HG02938 (cell line): Measurements from ENCODE around the gene COL21A1.

Source experiments
- ATAC-seq: cut with Tn5 transposase; IDR thresholded peaks from one replicate; pipeline ENCODE4 v1.9.1; 2021; ENCODE audit warnings: mild to moderate bottlenecking, moderate library complexity; ENCODE audit not compliant: unreplicated experiment

Gene COL21A1

DNA sequence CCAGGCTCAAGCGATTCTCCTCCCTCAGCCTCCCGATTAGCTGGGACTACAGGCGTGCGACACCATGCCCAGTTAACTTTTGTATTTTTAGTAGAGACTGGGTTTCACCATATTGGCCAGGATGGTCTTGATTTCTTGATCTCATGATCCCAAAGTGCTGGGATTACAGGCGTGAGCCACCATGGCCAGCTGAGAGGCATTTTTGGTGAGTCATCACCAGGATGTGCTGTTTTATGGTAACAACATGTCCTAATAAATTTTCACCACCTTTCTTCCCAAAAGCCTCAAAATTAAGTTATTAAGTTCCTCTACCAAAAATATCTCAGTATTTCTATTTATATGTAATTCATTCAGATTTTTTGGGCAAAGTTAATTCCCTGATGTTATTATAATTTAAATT is 53.5 kb downstream of the COL21A1 start:
- no peak for ATAC-seq

DNA sequence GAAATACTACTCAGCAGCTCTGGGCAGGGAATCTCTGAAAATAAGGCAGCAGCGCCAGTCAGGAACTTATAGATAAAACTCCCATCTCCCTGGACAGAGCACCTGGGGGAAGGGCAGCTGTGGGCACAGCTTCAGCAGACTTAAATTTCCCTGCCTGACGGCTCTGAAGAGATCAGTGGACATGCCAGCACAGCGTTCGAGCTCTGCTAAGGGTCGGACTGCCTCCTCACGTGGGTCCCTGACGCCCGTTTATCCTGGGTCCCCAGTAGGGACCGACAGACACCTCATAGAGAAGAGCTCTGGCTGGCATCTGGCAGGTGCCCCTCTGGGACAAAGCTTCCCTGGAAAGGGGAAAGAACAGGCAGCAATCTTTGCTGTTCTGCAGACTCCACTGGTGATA is 59.0 kb downstream of the COL21A1 start:
- no peak for ATAC-seq

DNA sequence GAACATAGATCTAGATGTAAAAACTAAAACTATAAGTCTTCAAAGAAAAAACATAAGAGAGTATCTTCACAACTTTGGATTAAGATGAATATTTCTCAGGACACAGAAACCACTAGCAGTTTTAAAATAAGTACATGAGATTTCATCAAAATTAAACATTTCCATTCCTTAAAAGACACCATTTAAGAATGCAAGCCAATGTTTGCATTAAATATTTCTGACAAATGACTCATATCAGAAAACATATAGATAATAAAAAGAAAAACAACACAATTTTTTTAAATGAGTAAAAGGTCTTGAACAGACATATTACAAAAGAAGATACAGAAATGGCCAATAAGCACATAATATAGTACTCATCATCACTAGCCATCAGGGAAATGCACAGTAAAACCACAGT is 59.7 kb downstream of the COL21A1 start:
- ATAC-seq = no peak

DNA sequence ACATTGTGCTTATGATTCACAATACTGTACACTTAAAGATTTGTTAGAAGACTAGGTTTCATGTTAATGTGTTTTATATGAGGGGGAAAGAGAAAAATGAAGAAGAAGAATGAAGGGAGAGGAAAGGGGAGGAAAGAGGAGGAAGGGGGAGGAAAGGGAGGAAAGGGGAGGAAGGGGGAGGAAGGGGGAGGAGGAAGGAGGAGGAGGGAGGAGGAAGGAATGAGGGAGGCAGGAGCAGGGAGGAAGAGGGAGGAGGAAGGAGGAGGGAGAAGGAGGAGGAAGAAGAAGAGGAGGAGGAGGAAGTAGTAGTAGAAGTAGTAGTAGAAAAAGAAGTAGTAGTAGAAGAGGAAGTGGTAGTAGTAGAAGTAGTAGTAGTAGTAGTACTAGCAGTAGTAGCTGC is 70.6 kb downstream of the COL21A1 start:
- ATAC-seq = no peak

DNA sequence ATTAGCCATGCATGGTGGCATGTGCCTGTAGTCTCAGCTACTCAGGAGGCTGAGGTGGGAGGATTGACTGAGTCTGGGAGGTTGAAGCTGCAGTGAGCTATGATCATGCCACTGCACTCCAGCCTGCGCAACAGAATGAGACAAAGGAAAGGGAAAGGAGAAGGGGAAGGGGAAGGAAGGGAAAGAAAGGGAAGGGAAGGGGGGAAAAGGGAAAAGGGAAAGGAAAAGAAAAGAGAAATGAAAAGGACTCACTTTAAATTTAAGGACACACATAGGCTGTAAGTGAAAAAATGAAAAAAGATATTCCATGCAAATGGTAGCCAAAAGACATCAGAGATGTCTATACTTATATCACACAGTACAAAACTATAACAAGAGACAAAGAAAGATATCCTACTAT is 74.2 kb downstream of the COL21A1 start:
- ATAC-seq = no peak

DNA sequence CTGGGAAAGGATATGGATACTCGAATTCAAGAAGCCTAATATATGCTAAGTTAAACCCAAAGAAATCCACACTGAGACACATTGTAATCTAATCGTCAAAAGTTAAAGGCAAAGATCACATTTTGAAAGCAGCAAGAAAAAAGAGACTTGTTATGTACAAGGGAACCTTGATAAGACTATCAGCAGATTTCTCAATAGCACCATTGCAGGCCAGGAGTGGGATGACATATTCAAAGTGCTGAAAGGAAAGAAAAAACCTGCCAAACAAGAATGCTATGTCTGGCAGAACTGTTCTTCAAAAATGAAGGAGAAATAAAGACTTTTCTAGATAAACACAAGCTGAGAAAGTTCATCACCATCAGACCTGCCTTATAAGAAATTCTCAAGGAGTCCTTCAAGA is 75.2 kb downstream of the COL21A1 start:
- no peak for ATAC-seq

DNA sequence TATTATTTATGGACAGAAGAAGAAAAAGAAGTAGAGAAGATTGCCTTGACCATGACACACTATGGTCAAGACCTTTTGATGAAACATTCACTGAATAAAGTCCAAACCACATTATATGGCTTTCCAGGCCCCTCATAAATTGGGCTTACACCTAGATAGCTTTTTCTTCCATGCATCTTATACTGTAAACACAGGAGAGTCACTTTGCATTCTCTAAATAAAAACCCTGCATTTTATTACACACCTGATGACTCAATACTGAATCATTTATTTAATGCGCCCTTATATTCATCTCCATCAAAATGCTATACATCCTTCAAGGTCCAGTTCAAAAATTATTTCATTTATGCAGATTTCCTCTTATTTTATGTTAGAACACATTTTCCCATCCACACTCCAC is 78.0 kb downstream of the COL21A1 start:
- no peak for ATAC-seq

DNA sequence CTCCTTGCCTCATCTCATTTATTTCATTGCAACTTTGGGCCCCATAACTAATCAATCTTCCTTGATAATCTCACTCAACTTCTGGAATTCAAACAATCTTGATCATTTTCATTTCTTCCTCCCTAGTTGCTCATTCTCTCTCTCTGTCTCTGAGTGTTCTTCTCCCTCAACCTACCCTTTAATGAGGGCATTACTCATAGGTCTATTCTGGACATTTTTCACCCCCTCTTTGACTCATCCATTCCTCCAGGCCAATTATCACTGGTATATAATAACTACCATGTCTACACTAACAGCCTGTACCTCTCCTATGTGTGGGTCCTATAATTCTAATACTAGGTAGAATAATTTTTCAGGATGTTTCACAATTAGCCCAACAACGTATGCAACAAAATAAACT is 78.8 kb downstream of the COL21A1 start:
- no peak for ATAC-seq

DNA sequence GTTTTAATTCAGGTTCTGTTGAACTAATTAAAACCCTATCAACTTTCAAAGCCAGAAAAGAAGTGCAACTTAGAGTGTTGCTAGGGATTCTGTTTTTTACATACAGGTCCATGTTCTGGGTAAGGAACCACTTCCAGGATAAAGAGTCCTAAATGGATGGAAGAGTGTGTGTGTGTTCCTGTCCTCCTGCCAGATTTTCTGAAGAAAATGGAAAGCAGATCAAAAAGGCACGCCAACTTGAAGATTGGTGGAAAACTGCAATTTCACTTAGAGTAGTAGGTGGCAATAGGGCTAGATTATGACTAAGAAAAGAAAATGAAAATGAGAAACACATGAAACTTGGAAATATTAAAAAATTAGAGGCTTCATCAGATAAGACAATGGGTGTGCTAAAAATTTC is 85.3 kb downstream of the COL21A1 start:
- no peak for ATAC-seq

DNA sequence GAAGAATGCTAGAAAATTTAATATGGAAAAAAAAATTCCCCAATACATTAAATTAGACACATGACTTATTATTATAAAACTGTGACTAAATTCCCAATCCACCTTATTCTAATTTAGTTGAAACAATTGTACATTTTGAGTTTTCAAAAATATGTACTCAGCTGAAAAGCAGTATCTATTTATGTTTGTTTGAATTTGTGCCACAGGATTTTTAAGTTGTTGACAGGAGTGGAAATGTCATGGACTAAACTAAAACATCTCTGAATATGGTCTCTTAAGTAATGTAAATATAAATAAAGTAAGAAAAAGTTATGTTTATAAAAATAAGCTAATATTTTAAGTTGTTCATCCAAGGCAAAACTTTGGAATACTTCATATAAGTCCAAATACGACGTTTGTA is 86.9 kb downstream of the COL21A1 start:
- ATAC-seq = no peak

DNA sequence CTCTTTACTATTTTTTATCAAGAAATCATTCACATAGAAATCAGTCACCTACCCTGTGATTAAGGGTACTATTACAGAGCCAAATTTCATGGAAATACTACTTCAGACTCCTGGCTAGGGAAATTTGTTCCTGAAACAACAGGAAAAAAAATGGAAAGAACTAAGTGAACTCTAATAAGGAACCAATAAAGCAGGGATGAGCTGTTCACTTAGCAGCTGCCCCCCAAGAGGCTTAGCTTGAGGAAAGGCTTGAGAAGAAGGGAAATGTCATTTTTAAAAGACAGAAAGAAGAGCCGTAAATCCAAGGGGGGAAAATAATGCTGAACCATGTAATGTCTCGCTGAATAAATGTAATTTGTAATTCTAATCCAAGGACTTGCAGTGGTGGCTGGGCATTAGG is 88.8 kb downstream of the COL21A1 start:
- ATAC-seq = no peak

DNA sequence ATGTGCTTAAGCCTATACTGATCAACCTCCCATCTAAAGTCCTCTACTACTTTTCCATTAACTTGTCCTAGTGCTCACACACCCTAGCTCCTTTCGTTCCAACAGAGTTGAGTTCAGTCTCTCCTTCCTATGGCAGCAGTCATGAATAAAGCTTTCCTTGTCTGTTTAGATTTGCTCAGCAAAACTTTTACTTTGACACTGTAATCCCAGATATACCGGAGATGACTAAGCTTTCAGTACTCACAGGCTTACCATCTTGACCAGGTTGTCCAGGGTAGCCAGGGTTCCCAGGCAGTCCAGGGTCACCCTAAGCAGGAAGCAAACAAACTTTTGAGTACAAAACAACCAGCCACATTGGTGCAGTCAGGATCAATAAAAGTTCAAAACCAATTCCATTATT is 90.7 kb downstream of the COL21A1 start:
- ATAC-seq = no peak

DNA sequence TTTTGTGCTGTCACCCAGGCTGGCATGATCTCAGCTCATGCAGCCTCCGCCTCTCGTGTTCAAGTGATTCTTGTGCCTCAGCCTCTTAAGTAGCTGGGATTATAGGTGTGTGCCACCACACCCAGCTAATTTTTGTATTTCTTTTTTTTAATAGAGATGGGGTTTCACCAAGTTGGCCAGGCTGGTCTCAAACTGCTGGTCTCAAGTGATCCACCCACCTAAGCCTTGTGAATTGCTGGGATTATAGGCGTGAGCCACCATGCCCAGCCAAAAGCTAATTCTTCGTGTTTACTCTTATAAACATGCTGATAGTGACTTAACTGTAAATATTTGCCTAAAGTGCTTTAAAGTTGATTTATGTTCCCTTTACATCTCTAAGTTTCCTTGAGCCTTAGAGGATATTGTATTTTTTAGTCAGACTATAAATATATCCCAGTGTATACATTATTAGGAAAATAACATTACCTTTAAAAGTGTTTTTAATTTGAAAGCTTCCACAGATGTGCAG is 91.7 kb downstream of the COL21A1 start:
- ATAC-seq = no peak

DNA sequence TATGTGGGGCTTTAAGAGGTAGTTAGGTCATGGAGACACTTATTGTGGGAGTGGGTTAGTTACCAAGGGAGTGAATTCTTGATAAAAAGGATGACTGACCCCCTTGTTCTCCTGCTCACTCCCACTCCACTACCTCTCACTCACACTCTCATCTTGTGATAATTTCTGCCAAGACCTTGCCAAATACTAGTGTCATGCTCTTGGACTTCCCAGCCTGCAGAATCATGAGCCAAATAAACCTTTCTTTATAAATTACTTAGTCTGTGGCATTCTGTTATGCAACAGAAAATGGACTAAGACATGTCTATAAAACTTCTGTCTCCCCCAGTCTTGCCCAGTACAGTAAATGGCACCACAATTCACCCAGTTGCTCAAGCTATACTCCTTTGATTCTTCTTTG is 93.3 kb downstream of the COL21A1 start:
- ATAC-seq = no peak

DNA sequence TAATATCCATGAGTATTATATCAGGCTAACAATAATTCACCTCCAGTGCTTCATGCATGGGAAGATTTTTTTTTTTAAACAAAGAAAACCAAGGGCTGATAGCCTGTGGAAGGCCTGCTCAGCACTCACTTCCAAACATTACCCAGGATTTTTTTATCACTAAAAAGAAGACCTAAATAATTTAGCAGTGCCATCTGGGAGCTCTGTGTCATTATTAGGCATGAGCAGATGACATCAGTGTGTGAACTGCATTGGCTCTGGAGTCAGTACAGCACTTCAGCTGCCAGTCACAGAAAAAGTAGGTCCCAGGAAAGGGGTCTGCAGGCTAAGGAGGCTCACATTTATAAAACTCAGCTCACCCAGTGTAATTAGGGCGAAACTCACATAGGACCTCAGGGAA is 94.8 kb downstream of the COL21A1 start:
- no peak for ATAC-seq

DNA sequence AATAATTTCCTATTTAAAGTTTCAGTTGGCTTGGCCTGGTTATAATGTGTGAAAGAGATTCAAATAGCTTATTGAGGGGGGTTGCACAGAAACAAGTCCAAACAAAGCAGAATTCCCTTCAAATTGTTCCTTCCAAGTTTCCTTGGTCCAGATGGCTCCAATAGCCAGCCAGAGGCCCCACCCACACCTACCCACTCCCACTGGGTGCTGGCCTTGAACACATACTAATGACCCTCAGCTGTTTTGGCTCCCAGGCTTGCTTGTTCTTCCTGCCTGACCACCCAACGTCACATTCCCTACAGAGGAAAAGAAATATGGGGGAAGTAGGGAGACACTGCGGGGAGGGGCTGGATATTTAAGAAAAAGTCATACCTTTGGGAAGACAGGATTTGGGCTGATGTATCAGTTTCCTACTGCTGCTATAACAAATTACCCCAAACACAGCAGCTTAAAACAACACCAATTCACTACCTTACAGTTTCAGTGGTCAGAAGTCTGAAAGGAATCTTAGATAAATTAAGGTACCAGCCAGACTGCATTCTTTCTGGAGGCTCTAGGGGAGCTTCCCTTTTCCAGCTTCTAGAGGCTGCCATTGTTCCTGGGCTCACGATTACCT is 95.7 kb downstream of the COL21A1 start:
- no peak for ATAC-seq

DNA sequence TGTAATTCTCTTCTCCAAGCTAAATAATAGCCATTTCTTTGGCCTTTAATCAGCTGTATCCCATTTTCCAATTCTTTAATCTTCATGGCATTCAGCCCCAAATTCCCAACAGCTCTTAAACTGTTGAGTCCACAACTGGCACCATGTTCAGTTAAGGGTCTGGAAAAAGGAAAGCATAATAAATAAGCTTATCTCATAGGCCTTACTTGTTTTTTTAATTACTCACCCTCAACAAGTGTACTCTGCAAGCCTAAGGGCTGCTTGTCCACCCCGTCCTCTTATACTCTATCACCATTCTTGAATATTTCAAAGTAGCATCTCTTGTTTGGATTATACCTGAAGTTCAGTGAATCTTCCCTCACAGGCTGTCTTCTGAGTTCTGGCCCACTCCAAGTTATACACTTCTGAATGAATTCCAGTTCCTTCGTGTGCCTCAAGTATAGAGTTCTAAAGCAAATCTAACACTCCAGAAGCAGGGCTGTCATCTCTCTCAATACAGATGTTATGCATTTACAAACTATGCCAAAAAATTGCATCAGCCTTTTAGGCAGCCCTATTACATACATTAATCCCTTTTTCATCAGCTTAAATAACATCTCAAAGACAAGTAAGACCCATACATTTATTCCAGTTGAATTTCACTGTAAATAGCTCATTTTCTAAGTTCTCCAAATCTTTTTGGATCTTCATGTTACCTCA is 98.7 kb downstream of the COL21A1 start:
- ATAC-seq = no peak

DNA sequence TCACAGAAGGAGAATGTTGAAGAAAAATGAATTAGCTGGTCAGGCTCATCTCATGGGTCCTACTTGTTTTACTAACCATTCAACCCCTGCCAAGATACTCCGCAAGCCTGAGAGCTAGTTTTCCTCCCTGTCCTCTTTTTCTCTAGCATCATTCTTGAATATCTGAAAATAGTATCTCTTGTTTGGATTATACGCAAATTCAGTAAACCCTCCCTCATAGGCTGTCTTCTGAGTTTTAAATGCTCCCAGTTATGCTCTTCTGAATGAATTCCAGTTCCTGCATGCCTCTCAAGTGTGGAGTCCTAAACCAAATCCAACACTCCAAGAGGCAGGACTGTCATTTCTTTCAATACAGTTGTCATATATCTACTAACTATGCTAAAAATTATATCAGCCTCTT is 99.6 kb downstream of the COL21A1 start:
- no peak for ATAC-seq

DNA sequence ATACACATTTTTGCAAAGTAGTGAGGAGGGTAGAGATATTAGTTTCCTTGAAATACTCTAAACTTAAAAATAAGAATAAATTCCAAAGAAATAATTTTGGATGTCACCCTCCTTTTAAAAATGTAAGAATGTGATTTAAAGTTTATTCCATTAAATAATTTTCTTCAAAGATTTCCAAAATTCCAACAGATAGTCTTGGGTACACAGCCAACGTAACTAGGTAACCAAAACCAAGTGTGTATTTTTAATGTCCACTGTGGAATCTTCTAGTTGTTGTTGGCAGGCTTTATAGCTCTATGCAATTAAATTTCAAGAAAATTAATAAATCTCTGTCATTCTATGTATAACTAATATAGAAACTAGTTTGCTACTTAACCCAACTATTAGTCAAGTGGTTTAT is 101.3 kb downstream of the COL21A1 start:
- ATAC-seq = no peak

DNA sequence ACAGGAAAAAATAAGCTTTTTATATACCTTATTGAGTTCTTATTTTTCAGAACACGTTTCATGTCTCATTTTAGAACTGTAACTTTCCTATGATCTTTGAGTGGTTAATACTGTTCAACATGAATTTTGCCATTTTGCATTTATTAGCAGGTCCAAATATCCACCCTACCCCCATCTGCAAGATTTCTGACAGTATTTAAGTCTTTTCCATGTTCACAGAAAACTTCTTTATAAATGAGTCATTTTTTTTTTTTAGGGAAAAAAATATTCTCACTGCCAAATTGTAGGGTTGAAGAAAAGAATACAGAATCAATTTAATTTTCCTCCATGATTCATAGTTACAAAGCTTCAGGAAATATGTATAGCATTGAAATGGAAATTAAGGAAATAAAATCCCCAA is 101.8 kb downstream of the COL21A1 start:
- ATAC-seq = no peak

DNA sequence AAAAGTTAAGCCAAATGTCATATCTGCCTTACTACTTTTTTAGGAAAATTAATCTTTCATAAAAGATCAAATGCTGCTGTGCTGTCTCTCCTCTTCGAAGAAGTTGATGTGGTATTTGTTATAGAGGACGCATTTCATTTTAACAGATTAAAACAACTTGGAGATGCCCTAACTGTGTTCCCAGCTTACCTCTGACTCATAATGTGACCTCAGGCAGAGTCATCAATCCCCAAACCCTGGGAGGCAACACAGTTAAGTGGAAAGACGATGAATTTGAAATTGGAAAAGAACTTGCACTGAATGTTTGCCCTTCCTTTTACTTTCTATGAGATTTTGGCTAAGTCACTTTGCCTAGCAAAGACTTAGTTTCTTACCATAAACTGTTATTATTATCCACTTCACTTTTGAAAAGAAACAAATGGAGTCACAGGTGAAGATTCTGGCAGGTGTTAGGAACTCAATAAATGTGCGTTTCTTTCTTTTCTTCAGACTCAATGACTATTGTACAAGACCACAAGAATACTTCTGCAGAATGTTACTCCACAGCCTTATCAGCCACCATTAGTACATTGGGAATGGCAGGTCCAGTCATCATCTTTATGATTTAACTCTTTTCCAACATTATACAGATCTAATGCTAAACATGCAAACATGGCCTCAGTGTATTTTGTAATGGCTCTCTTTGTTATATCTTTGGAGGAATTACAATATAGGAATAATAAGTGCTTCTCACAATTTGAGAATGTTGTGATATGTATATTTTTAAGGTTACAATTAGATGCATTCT is 102.6 kb downstream of the COL21A1 start:
- no peak for ATAC-seq

DNA sequence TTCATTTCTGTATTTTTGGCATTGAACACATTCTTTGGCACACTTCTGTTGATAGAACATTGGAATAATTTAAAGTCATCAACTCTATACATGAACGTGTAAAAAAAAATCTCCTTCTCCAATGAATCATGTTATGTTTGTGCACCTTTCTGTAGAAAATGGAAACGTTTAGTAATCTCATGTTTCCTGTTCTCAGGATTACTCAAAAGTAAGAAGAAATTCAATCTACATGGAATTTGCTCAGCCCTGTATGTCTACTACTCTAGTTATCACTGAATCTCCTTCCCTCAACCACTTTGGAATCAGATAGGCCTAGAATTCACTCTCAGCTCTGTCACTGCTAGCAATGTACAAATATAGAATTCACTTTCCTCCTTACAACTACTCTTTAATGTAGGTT is 103.6 kb downstream of the COL21A1 start:
- ATAC-seq = no peak
